ENCODE measurements around the gene RIN2.

DNA sequence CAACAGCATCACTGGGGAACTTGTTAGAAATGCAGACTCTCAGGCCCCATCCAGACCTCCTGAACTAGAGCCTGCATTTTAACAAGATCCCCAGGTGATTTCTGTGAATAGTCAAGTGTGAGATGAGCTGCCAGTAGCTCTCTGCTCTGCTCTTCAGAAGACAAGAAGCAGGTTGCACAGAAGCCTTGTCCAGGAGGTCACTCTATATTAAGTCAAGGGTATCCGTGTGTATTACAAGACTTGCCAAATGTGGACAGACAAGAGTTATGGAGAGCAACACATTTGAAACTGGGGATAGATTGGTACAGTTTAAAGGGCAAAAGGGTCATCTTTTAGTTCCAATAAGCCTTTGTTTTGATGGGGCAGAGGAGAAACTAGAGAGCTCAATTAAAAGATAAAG is 23.2 kb upstream of the RIN2 start:
- TF ChIP-seq MAX (IDR thresholded peaks at IDR 0.05) (no peak), CTCF (IDR thresholded peaks at IDR 0.05 in 2 of 3, conservative IDR thresholded peaks at IDR 0.05 in 1 of 3; ENCODE audit: borderline replicate concordance in 1 of 3, insufficient read depth in 1 of 3, low read depth in 2 of 3, low read length in 2 of 3) (no peak), YY1 (IDR thresholded peaks at IDR 0.05; ENCODE audit: extremely low read depth, insufficient replicate concordance, low read depth, low read length) (no peak), EZH2 (IDR thresholded peaks at IDR 0.05) (no peak), EZH2phosphoT487 (IDR thresholded peaks at IDR 0.05; ENCODE audit: borderline replicate concordance) (no peak)

All from HCT116 (cell line).